ENCODE measurements around the gene ZNRF3. TPM values are rescaled to one million over a fixed set of nuclear protein-coding genes. Genes with fewer than 3 reads are reported as not detected.

ZNRF3 gene
- polyA plus RNA-seq, 1 donor from 2014 or later: 2.9 TPM

GRCh38 chr22:28937206-28938025, 54.0 kb downstream of the ZNRF3 start:
- Histone ChIP-seq H2AFZ (ENCODE audit: low read depth, low read length) (no peak overlapping the region), H4K20me1 (ENCODE audit: insufficient read depth) (no peaks in the 10 kb centered on the region), H3K9me2 (ENCODE audit: insufficient read depth, low read length) (no peaks in the 10 kb centered on the region), H3K9me3 (ENCODE audit: low read length) (no peaks in the 10 kb centered on the region), H3K36me3 (ENCODE audit: insufficient read depth, low read length) (no peaks in the 10 kb centered on the region), H3K27me3 (ENCODE audit: insufficient read depth, low read depth, low read length) (no peaks in the 10 kb centered on the region), H3K9ac (ENCODE audit: low read length) (no peak overlapping the region), H3K79me2 (replicated peaks; ENCODE audit: insufficient read depth, low read length) (no peaks in the 10 kb centered on the region), H3K4me2 (ENCODE audit: low read length) (no peak overlapping the region), H3F3A (ENCODE audit: insufficient read depth, low read length, poor library complexity, severe bottlenecking) (no peaks in the 10 kb centered on the region), H3K27ac (ENCODE audit: low read length) (no peak overlapping the region), H3K4me3 (ENCODE audit: low read length) (no peak overlapping the region)
- TF ChIP-seq TAF1 (IDR thresholded peaks at IDR 0.05; ENCODE audit: low read depth): no peak

GRCh38 chr22:28938286-28938833, 55.0 kb downstream of the ZNRF3 start:
- Histone ChIP-seq H3K4me2 (ENCODE audit: low read length) (no peak overlapping the region), H3K36me3 (ENCODE audit: insufficient read depth, low read length) (no peaks in the 10 kb centered on the region), H3K4me3 (ENCODE audit: low read length) (no peak overlapping the region), H3K9me2 (ENCODE audit: insufficient read depth, low read length) (no peaks in the 10 kb centered on the region), H4K20me1 (ENCODE audit: insufficient read depth) (no peaks in the 10 kb centered on the region), H3K79me2 (replicated peaks; ENCODE audit: insufficient read depth, low read length) (no peaks in the 10 kb centered on the region), H3F3A (ENCODE audit: insufficient read depth, low read length, poor library complexity, severe bottlenecking) (no peaks in the 10 kb centered on the region), H3K27me3 (ENCODE audit: insufficient read depth, low read depth, low read length) (no peaks in the 10 kb centered on the region), H3K27ac (ENCODE audit: low read length) (no peak overlapping the region), H3K9me3 (ENCODE audit: low read length) (no peaks in the 10 kb centered on the region), H2AFZ (ENCODE audit: low read depth, low read length) (no peak overlapping the region), H3K9ac (ENCODE audit: low read length) (no peak overlapping the region)
- TF ChIP-seq CTCF (IDR thresholded peaks at IDR 0.05; ENCODE audit: poor library complexity, severe bottlenecking) (no peak), EP300 (conservative IDR thresholded peaks at IDR 0.05; ENCODE audit: poor library complexity, severe bottlenecking) (no peak), SMC3 (conservative IDR thresholded peaks at IDR 0.05; ENCODE audit: poor library complexity) (no peak), EZH2 (IDR thresholded peaks at IDR 0.05; ENCODE audit: borderline replicate concordance, insufficient read depth, low read length, poor library complexity, severe bottlenecking) (no peak), MXI1 (conservative IDR thresholded peaks at IDR 0.05; ENCODE audit: poor library complexity, severe bottlenecking) (no peak)

- no peak overlapping the region for H3K27ac ChIP-seq (ENCODE audit: low read length)
- H2AFZ ChIP-seq (ENCODE audit: low read depth, low read length): no peak overlapping the region
- TF ChIP-seq POLR2AphosphoS5 (IDR thresholded peaks at IDR 0.05) (no peak), CTCF (IDR thresholded peaks at IDR 0.05; ENCODE audit: poor library complexity, severe bottlenecking) (no peak), RAD21 (conservative IDR thresholded peaks at IDR 0.05) (no peak), EP300 (conservative IDR thresholded peaks at IDR 0.05; ENCODE audit: poor library complexity, severe bottlenecking) (no peak), SMC3 (conservative IDR thresholded peaks at IDR 0.05; ENCODE audit: poor library complexity) (no peak), EZH2 (IDR thresholded peaks at IDR 0.05; ENCODE audit: borderline replicate concordance, insufficient read depth, low read length, poor library complexity, severe bottlenecking) (no peak), REST (IDR thresholded peaks at IDR 0.05; ENCODE audit: borderline replicate concordance) (no peak), TAF1 (IDR thresholded peaks at IDR 0.05; ENCODE audit: low read depth) (no peak), MXI1 (conservative IDR thresholded peaks at IDR 0.05; ENCODE audit: poor library complexity, severe bottlenecking) (no peak)
- no peak overlapping the region for H3K4me2 ChIP-seq (ENCODE audit: low read length)
- no peaks in the 10 kb centered on the region for H3F3A ChIP-seq (ENCODE audit: insufficient read depth, low read length, poor library complexity, severe bottlenecking)
- H3K27me3 ChIP-seq (ENCODE audit: insufficient read depth, low read depth, low read length): no peaks in the 10 kb centered on the region
- H3K9me3 ChIP-seq (ENCODE audit: low read length): no peaks in the 10 kb centered on the region
- no peaks in the 10 kb centered on the region for H3K79me2 ChIP-seq (replicated peaks; ENCODE audit: insufficient read depth, low read length)
- H3K9ac ChIP-seq (ENCODE audit: low read length): no peak overlapping the region
- no peaks in the 10 kb centered on the region for H3K9me2 ChIP-seq (ENCODE audit: insufficient read depth, low read length)
- H3K4me3 ChIP-seq (ENCODE audit: low read length): no peak overlapping the region
- no peaks in the 10 kb centered on the region for H3K36me3 ChIP-seq (ENCODE audit: insufficient read depth, low read length)
- H4K20me1 ChIP-seq (ENCODE audit: insufficient read depth): no peaks in the 10 kb centered on the region
Measured at GRCh38 chr22:28939394-28939793, 56.0 kb downstream of the ZNRF3 start.
